Transverse colon (tissue), 3 donors: Measurements from ENCODE around the gene CCNE1.

ENCODE experiments used
- CTCF ChIP-seq, 5 experiments: fragments of 200-600 bp in 3 of 5; fragments of 450-650 bp in 2 of 5; sonication (generic) in 3 of 5; IDR thresholded peaks; 1 replicate in 2 of 5; 2 replicates in 3 of 5; pipeline ENCODE4 v1.5.1; 2016 to 2017; ENCODE audit warnings: antibody characterized with exemption in 5 of 5, inconsistent platforms in 3 of 5, mild to moderate bottlenecking in 2 of 5, moderate library complexity in 1 of 5
- EP300 ChIP-seq: sonication (generic); formaldehyde crosslinking; IDR thresholded peaks from one replicate; pipeline ENCODE4 v1.6.1; 2017; ENCODE audit warnings: antibody characterized with exemption, low read depth
- POLR2A ChIP-seq: fragments of 450-650 bp; IDR thresholded peaks from one replicate; pipeline ENCODE4 v1.6.1; 2016; ENCODE audit warnings: antibody characterized with exemption, mild to moderate bottlenecking, moderate library complexity

DNA sequence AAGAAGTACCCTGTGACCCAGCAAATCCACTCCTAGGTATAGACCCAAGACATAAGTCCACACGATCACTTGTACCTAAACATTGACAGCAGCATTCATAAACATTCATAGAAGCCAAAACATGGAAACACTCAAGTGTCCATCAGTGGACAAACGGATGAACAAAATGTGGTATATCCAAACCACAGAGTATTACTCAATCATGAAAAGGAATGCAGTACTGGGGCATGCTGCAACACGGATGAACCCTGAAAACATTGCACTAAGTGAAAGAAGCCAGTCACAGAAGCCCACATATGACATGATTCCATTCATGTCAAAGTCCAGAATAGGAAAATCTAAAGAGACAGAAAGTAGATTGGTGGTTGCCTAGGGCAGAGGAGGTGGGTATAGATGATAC lies 22.8 kb upstream of the CCNE1 start:
- TF ChIP-seq CTCF (IDR thresholded peaks at IDR 0.05) (no peak), POLR2A (no peak), EP300 (no peak)
